ENCODE results near the gene IGFN1.

Gene IGFN1

DNA sequence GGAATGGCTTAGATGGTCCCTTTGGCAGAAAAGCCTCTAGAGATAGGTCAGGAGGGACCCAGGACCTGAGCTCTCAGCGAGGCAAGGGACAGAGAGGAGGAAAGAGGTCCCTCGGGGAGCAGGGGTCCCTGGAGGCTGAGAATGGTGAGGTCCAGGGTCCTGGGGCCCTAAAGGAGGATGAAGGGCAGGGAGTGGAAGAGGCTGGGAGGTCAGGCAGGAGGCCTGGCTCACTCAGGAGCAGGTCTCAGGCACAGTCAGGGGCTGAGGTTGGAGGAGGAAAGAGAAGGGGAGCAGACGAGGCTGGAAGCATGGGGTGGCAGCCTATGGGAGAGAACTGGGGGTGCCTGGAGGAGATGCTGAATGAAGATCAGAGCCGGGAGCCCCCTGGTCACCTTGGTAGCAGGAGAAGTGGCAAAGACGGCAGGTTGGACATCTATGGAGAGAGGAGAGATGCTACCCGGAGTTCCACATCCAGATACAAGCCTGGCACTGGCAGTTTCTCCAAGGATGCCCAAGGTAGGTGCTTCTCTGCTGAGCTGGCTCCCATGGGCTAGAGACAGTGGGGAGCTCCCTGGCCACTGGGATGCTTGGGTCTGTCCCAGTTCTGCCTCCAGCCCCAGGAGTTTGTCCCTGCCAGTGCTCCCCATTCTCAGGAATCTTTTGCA is 22.6 kb downstream of the IGFN1 start:
- H3K4me3 ChIP-seq (ENCODE audit: low read depth, low read length): no peak overlapping the region
- TF ChIP-seq CTCF (IDR thresholded peaks at IDR 0.05; ENCODE audit: low read depth, low read length) (no peak), MAX (IDR thresholded peaks at IDR 0.05; ENCODE audit: low read depth, low read length) (no peak), MYC (IDR thresholded peaks at IDR 0.05; ENCODE audit: low read depth, low read length) (no peak), POLR2A (IDR thresholded peaks at IDR 0.05; ENCODE audit: extremely low read depth, insufficient read length) (no peak)

GRCh38 chr1:201213926-201214325 is 23.3 kb downstream of the IGFN1 start:
- no peak overlapping the region for H3K4me3 ChIP-seq (ENCODE audit: low read depth, low read length)
- no peak for TF ChIP-seq CTCF (IDR thresholded peaks at IDR 0.05; ENCODE audit: low read depth, low read length)
- TF ChIP-seq POLR2A (IDR thresholded peaks at IDR 0.05; ENCODE audit: extremely low read depth, insufficient read length): no peak
- TF ChIP-seq MYC (IDR thresholded peaks at IDR 0.05; ENCODE audit: low read depth, low read length): no peak
- TF ChIP-seq MAX (IDR thresholded peaks at IDR 0.05; ENCODE audit: low read depth, low read length): no peak
- DNase-seq (ENCODE audit: low read depth): no peak

More for the DNA sequence above, 22.6 kb downstream of the IGFN1 start:
- no peak for DNase-seq (ENCODE audit: low read depth)

DNA sequence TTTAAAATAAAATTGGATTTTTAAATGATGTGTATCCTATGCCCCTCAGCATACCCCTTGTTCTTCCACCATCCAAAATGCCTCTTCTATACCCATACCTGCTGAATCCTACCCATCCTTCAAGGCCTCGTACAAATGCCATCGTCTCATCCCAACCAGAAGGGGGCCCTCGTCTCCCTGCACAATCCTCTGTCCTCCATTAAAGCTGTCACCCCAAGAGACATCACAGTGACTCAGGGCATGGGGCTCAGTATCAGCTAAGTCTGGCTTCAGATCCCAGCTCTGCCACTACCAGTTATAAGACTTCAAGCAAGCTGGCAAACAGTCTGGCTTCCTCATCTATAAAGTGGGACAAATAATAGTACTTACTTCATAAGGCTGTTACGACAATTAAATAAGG is 23.8 kb downstream of the IGFN1 start:
- TF ChIP-seq MYC (IDR thresholded peaks at IDR 0.05; ENCODE audit: low read depth, low read length): no peak
- peak; percentile 37 for TF ChIP-seq CTCF (IDR thresholded peaks at IDR 0.05; ENCODE audit: low read depth, low read length)
- no peak for TF ChIP-seq POLR2A (IDR thresholded peaks at IDR 0.05; ENCODE audit: extremely low read depth, insufficient read length)
- no peak overlapping the region for H3K4me3 ChIP-seq (ENCODE audit: low read depth, low read length)
- DNase-seq (ENCODE audit: low read depth): peak; percentile 52

GRCh38 chr1:201214886-201215285 is 24.3 kb downstream of the IGFN1 start:
- DNase-seq (ENCODE audit: low read depth): no peak
- H3K4me3 ChIP-seq (ENCODE audit: low read depth, low read length): no peak overlapping the region
- TF ChIP-seq POLR2A (IDR thresholded peaks at IDR 0.05; ENCODE audit: extremely low read depth, insufficient read length): no peak
- TF ChIP-seq MYC (IDR thresholded peaks at IDR 0.05; ENCODE audit: low read depth, low read length): no peak
- no peak for TF ChIP-seq CTCF (IDR thresholded peaks at IDR 0.05; ENCODE audit: low read depth, low read length)
- no peak for TF ChIP-seq MAX (IDR thresholded peaks at IDR 0.05; ENCODE audit: low read depth, low read length)

DNA sequence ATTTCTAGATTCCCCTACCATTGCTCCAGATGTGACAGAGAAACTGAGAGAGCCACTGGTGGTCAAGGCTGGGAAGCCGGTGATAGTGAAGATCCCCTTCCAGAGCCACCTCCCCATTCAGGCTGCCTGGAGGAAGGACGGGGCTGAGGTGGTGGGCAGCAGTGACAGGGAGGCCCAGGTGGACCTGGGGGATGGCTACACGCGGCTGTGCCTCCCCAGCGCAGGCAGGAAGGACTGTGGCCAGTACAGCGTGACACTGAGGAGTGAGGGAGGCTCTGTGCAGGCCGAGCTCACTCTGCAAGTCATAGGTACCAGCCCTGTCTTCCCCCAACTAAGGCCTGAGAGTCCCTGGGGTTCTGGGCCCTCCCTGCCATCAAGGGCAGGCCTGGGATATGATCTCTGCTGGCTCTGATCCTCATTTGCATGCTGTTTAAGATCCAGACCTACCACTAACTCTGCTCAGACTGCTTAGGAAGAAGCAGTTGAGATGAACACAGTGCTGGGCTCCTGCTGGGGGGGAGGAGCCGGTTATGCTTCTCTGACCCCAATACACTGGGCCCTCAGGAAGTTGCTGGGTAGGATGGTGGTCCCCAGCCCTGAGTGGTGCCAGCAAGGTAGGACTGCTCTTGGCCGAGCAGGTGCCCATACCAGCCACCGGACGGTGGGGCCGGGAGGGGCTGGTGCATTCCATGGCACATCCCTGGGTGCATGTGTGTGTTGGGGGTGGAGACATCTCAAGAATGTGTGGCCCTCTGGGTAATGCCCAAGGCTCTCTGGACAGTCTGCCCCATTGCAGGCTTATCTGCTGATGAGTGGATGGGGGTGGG is 25.1 kb downstream of the IGFN1 start:
- no peak for DNase-seq (ENCODE audit: low read depth)
- H3K4me3 ChIP-seq (ENCODE audit: low read depth, low read length): no peak overlapping the region
- TF ChIP-seq MYC (IDR thresholded peaks at IDR 0.05; ENCODE audit: low read depth, low read length) (no peak), CTCF (IDR thresholded peaks at IDR 0.05; ENCODE audit: low read depth, low read length) (no peak), POLR2A (IDR thresholded peaks at IDR 0.05; ENCODE audit: extremely low read depth, insufficient read length) (no peak), MAX (IDR thresholded peaks at IDR 0.05; ENCODE audit: low read depth, low read length) (no peak)

All from NB4 (cell line).